SK-N-SH (cell line): ENCODE measurements around the gene EVI5.

Source experiments
- CHD2 ChIP-seq: fragments of 150-350 bp; IDR thresholded peaks from 2 replicates; pipeline ENCODE4 v1.6.1; 2018; ENCODE audit warnings: low read length; ENCODE audit not compliant: partially characterized antibody
- EP300 ChIP-seq, 2 experiments: IDR thresholded peaks; 2 replicates each; pipeline versions ENCODE4 v1.4.0 to v1.6.1; 2012; ENCODE audit warnings: borderline replicate concordance in 1 of 2, low read depth in 1 of 2, low read length in 1 of 2
- EZH2phosphoT487 ChIP-seq: fragments of 200-600 bp; sonication (generic); IDR thresholded peaks from 2 replicates; pipeline ENCODE4 v1.6.1; 2017; ENCODE audit warnings: low read depth, mixed run types, mild to moderate bottlenecking, antibody characterized with exemption, moderate library complexity, borderline replicate concordance
- REST ChIP-seq: IDR thresholded peaks from 2 replicates; pipeline ENCODE4 v1.6.1; 2012; ENCODE audit warnings: mild to moderate bottlenecking, low read depth, low read length, moderate library complexity
- YY1 ChIP-seq: IDR thresholded peaks from 2 replicates; pipeline ENCODE4 v1.4.0; 2012; ENCODE audit warnings: low read depth, mild to moderate bottlenecking
- TF ChIP-seq, protein P1 (sequence below): fragments of 200-600 bp; sonication (generic); IDR thresholded peaks from 2 replicates; pipeline ENCODE4 v1.6.1; 2017; ENCODE audit warnings: antibody characterized with exemption, mild to moderate bottlenecking, moderate library complexity
- TF ChIP-seq, protein P2 (sequence below): IDR thresholded peaks from 2 replicates; pipeline ENCODE4 v1.4.0; 2012; ENCODE audit warnings: low read depth
- TF ChIP-seq, protein P3 (sequence below): fragments of 150-350 bp; IDR thresholded peaks from 2 replicates; pipeline ENCODE4 v1.6.1; 2017; ENCODE audit warnings: antibody characterized with exemption, low read length, low read depth, borderline replicate concordance
- TF ChIP-seq, protein P4 (sequence below): IDR thresholded peaks from 2 replicates; pipeline ENCODE4 v1.4.0; 2012; ENCODE audit warnings: low read depth, borderline replicate concordance

DNA sequence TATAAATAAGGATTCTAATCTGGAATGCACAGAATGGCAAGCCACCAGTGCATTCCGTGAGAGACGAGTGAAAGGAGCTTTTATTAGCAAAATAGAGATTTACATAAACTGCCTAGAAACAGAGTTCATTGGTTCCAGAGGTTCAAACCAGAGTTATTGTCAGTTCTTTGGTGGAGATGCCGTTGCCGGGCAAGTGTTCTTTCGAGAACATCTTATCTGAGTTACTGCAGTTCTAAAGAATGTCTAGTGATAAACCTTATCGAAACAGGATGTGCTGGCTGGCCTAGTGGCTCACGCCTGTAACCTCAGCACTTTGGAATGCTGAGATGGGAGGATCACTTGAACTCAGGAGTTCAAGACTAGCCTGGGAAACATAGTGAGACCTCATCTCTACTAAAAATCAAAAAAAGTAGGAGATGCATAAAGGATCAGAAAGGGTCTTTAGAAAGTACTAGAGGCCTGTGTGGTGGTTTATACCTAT, 19.9 kb upstream of the EVI5 start:
- no peak for TF ChIP-seq YY1
- TF ChIP-seq REST: no peak
- no peak for TF ChIP-seq EP300 (IDR thresholded peaks at IDR 0.05; ENCODE audit: borderline replicate concordance in 1 of 2, low read depth in 1 of 2, low read length in 1 of 2)
- TF ChIP-seq CHD2: no peak
- TF ChIP-seq EZH2phosphoT487: no peak
- TF ChIP-seq, protein P1, sequence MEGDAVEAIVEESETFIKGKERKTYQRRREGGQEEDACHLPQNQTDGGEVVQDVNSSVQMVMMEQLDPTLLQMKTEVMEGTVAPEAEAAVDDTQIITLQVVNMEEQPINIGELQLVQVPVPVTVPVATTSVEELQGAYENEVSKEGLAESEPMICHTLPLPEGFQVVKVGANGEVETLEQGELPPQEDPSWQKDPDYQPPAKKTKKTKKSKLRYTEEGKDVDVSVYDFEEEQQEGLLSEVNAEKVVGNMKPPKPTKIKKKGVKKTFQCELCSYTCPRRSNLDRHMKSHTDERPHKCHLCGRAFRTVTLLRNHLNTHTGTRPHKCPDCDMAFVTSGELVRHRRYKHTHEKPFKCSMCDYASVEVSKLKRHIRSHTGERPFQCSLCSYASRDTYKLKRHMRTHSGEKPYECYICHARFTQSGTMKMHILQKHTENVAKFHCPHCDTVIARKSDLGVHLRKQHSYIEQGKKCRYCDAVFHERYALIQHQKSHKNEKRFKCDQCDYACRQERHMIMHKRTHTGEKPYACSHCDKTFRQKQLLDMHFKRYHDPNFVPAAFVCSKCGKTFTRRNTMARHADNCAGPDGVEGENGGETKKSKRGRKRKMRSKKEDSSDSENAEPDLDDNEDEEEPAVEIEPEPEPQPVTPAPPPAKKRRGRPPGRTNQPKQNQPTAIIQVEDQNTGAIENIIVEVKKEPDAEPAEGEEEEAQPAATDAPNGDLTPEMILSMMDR: no peak
- TF ChIP-seq, protein P2, sequence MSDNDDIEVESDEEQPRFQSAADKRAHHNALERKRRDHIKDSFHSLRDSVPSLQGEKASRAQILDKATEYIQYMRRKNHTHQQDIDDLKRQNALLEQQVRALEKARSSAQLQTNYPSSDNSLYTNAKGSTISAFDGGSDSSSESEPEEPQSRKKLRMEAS: no peak
- TF ChIP-seq, protein P3, sequence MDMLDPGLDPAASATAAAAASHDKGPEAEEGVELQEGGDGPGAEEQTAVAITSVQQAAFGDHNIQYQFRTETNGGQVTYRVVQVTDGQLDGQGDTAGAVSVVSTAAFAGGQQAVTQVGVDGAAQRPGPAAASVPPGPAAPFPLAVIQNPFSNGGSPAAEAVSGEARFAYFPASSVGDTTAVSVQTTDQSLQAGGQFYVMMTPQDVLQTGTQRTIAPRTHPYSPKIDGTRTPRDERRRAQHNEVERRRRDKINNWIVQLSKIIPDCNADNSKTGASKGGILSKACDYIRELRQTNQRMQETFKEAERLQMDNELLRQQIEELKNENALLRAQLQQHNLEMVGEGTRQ: no peak
- TF ChIP-seq, protein P4, sequence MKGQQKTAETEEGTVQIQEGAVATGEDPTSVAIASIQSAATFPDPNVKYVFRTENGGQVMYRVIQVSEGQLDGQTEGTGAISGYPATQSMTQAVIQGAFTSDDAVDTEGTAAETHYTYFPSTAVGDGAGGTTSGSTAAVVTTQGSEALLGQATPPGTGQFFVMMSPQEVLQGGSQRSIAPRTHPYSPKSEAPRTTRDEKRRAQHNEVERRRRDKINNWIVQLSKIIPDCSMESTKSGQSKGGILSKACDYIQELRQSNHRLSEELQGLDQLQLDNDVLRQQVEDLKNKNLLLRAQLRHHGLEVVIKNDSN: no peak
